Measurements from ENCODE around the gene XPC. TPM values are rescaled to one million over a fixed set of nuclear protein-coding genes. Genes with fewer than 3 reads are reported as not detected.

The XPC gene
- total RNA-seq, 2 donors from 2014 or later: 41.1 to 53.2 TPM

DNA sequence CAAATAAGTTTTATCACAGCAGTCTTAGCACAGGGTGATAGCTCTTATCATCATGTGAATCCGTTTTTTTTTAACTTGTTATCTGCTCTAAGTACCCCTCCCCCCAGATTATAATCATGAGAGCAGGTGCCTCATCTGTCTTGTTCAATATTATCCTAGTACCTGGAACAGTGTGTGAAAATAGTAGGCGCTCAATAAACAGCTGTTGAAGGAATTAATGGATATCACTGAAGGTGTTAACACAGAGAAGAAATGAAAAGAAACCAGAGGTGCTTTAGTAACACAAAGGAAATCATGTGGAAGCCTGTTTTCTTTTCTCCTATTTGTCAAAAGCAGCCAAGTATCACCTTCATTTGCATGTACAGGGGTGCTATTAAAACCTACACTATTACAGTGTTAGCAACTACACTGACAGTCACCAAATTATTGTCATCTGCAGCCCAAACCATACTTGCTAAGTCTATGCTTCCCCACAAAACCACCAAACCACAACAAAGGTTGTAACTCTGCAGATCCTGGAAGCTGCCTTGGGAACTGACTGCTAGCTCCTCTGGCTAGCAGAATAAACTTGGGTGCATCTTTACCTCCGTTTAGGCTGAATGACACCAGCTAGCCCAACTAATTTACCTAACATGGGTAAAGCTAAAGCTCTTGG is 2.9 kb downstream of the XPC start:
- Histone ChIP-seq H3K27me3 (replicated peaks; ENCODE audit: insufficient read depth) (no peaks in the 10 kb centered on the region), H3K9me3 (no peaks in the 10 kb centered on the region), H3K4me1 (replicated peaks) (peaks cover 8% of the 10 kb centered on the region), H3K36me3 (peaks cover 0 to 8% of the 10 kb centered on the region in 2 donors), H3K27ac (no peak overlapping the region), H3K4me3 (no peak overlapping the region)
- no peak for DNase-seq (ENCODE audit: low spot score)
- intact Hi-C loops (cut with DNase I): loop anchor here (2.0 kb wide), 1 partner anchor 51 kb away; the partner anchor contains the start of genes CHCHD4 and TMEM43
- TF ChIP-seq, protein P1, sequence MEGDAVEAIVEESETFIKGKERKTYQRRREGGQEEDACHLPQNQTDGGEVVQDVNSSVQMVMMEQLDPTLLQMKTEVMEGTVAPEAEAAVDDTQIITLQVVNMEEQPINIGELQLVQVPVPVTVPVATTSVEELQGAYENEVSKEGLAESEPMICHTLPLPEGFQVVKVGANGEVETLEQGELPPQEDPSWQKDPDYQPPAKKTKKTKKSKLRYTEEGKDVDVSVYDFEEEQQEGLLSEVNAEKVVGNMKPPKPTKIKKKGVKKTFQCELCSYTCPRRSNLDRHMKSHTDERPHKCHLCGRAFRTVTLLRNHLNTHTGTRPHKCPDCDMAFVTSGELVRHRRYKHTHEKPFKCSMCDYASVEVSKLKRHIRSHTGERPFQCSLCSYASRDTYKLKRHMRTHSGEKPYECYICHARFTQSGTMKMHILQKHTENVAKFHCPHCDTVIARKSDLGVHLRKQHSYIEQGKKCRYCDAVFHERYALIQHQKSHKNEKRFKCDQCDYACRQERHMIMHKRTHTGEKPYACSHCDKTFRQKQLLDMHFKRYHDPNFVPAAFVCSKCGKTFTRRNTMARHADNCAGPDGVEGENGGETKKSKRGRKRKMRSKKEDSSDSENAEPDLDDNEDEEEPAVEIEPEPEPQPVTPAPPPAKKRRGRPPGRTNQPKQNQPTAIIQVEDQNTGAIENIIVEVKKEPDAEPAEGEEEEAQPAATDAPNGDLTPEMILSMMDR (IDR thresholded peaks at IDR 0.05): no peak
- TF ChIP-seq POLR2AphosphoS5 (IDR thresholded peaks at IDR 0.05): no peak
- no peak for TF ChIP-seq POLR2A (IDR thresholded peaks at IDR 0.05)
- WGBS: 60% methylated on average over 3 of the region's 3 CpGs

GRCh38 chr3:14174483-14174882 is 3.9 kb downstream of the XPC start:
- H3K4me1 ChIP-seq (replicated peaks): peaks cover 3% of the 10 kb centered on the region
- 76% methylated on average over 2 of the region's 2 CpGs for WGBS
- H3K4me3 ChIP-seq: no peak overlapping the region
- no peaks in the 10 kb centered on the region for H3K27me3 ChIP-seq (replicated peaks; ENCODE audit: insufficient read depth)
- peaks cover 0 to 8% of the 10 kb centered on the region in 2 donors for H3K36me3 ChIP-seq
- TF ChIP-seq, protein P1 (IDR thresholded peaks at IDR 0.05): no peak
- TF ChIP-seq POLR2A (IDR thresholded peaks at IDR 0.05): no peak
- no peak for TF ChIP-seq POLR2AphosphoS5 (IDR thresholded peaks at IDR 0.05)
- H3K9me3 ChIP-seq: no peaks in the 10 kb centered on the region
- intact Hi-C loops (cut with DNase I): no loop called here
- no peak for DNase-seq (ENCODE audit: low spot score)
- no peak overlapping the region for H3K27ac ChIP-seq

- H3K36me3 ChIP-seq: peaks cover 0 to 8% of the 10 kb centered on the region in 2 donors
- no peaks in the 10 kb centered on the region for H3K27me3 ChIP-seq (replicated peaks; ENCODE audit: insufficient read depth)
- WGBS: 95% methylated on average over 5 of the region's 5 CpGs
- intact Hi-C loops (cut with DNase I): no loop called here
- no peak for TF ChIP-seq POLR2AphosphoS5 (IDR thresholded peaks at IDR 0.05)
- H3K27ac ChIP-seq: no peak overlapping the region
- H3K4me1 ChIP-seq (replicated peaks): no peaks in the 10 kb centered on the region
- no peaks in the 10 kb centered on the region for H3K9me3 ChIP-seq
- DNase-seq (ENCODE audit: low spot score): no peak
- H3K4me3 ChIP-seq: no peak overlapping the region
These were observed 5.9 kb downstream of the XPC start for GRCh38 chr3:14172496-14172895.

GRCh38 chr3:14170531-14171159 is 7.8 kb downstream of the XPC start:
- H3K4me3 ChIP-seq: no peak overlapping the region
- H3K27me3 ChIP-seq (replicated peaks; ENCODE audit: insufficient read depth): no peaks in the 10 kb centered on the region
- intact Hi-C loops (cut with DNase I): no loop called here
- 66% methylated on average over 2 of the region's 2 CpGs for WGBS
- no peak overlapping the region for H3K27ac ChIP-seq
- peaks cover 0 to 14% of the 10 kb centered on the region in 2 donors for H3K36me3 ChIP-seq
- H3K9me3 ChIP-seq: no peaks in the 10 kb centered on the region
- no peaks in the 10 kb centered on the region for H3K4me1 ChIP-seq (replicated peaks)
- TF ChIP-seq POLR2A (IDR thresholded peaks at IDR 0.05) (no peak), POLR2AphosphoS5 (IDR thresholded peaks at IDR 0.05) (no peak)
- TF ChIP-seq, protein P1 (IDR thresholded peaks at IDR 0.05): no peak
- DNase-seq (ENCODE audit: low spot score): no peak

DNA sequence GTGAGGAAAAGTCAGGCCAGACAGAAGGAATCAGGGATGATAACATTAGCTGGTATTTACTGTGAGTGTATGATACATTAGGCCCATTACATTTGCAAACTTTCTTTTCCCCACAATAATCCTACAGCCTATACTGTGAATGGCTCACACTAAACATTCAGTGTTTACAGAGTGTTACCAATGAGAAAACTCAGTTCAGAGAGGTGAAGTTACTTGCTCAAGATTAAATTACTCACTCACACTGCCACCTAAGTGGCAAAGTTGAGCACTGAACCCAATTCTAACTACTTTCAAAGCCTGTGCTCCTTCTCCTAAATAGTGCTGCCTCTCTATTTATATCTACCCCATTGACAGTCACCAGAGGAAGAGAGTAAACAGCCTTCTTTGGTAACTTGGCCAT is 8.5 kb downstream of the XPC start:
- Histone ChIP-seq H3K4me3 (no peak overlapping the region), H3K9me3 (no peaks in the 10 kb centered on the region), H3K36me3 (peaks cover 6 to 21% of the 10 kb centered on the region in 2 donors), H3K27ac (no peak overlapping the region), H3K4me1 (replicated peaks) (no peaks in the 10 kb centered on the region), H3K27me3 (replicated peaks; ENCODE audit: insufficient read depth) (no peaks in the 10 kb centered on the region)
- intact Hi-C loops (cut with DNase I): no loop called here
- no peak for TF ChIP-seq POLR2AphosphoS5 (IDR thresholded peaks at IDR 0.05)
- TF ChIP-seq POLR2A (IDR thresholded peaks at IDR 0.05): no peak
- TF ChIP-seq, protein P1 (IDR thresholded peaks at IDR 0.05): no peak
- no peak for DNase-seq (ENCODE audit: low spot score)
